Suprapubic skin (tissue), 4 donors: ENCODE measurements around the gene PRKCE. TPM values are rescaled to one million over a fixed set of nuclear protein-coding genes. Genes with fewer than 3 reads are reported as not detected.

Experiments used
- DNase-seq, 2 donors: peaks; one replicate each; pipeline ENCODE4 v3.0.0-alpha.2; 2019; ENCODE audit warnings: low spot score in 2 of 2
- H3K27ac ChIP-seq: fragments of 200-600 bp; sonication (generic); one replicate; pipeline ENCODE4 v1.5.1; 2019
- H3K27me3 ChIP-seq: fragments of 200-600 bp; sonication (generic); one replicate; pipeline ENCODE4 v1.5.1; 2019
- H3K36me3 ChIP-seq: fragments of 200-600 bp; sonication (generic); one replicate; pipeline ENCODE4 v1.5.1; 2019
- H3K4me1 ChIP-seq: fragments of 200-600 bp; sonication (generic); one replicate; pipeline ENCODE4 v1.5.1; 2019
- H3K4me3 ChIP-seq: fragments of 200-600 bp; sonication (generic); one replicate; pipeline ENCODE4 v1.5.1; 2019; ENCODE audit warnings: mild to moderate bottlenecking
- H3K9me3 ChIP-seq: fragments of 200-600 bp; sonication (generic); one replicate; pipeline ENCODE4 v1.5.1; 2019
- EP300 ChIP-seq: sonication (generic); formaldehyde crosslinking; IDR thresholded peaks from one replicate; pipeline ENCODE4 v1.6.1; 2017; ENCODE audit warnings: antibody characterized with exemption
- POLR2A ChIP-seq, 2 donors: fragments of 450-650 bp; IDR thresholded peaks; one replicate each; pipeline ENCODE4 v1.6.1; 2017; ENCODE audit warnings: antibody characterized with exemption in 2 of 2, mild to moderate bottlenecking in 2 of 2, moderate library complexity in 2 of 2
- POLR2AphosphoS5 ChIP-seq, 3 donors: sonication (generic); formaldehyde crosslinking; IDR thresholded peaks; one replicate each; pipeline ENCODE4 v1.6.1; 2017; ENCODE audit warnings: antibody characterized with exemption in 3 of 3
- WGBS: methylation state at CpG from one replicate; pipeline ENCODE4 v1.1.5; 2018; 5-methylcytosine and 5-hydroxymethylcytosine counted together
- total RNA-seq, 4 donors: library from RNA; depleted of rRNA; stranded (reverse); fragments of >200 nt; gene quantifications; one replicate each; pipeline ENCODE4 v1.1.0, GENCODE V29; 2016
- TF ChIP-seq, protein P1 (sequence below), 2 donors: fragments of 200-600 bp in 1 of 2; fragments of 450-650 bp in 1 of 2; sonication (generic) in 1 of 2; IDR thresholded peaks; one replicate each; pipeline ENCODE4 v1.5.1; 2016 to 2019; ENCODE audit warnings: antibody characterized with exemption in 2 of 2, mild to moderate bottlenecking in 1 of 2, moderate library complexity in 1 of 2

PRKCE gene
- total RNA-seq, 4 donors from 2014 or later, result 7.9 to 18.3 (median 12.5) TPM

DNA sequence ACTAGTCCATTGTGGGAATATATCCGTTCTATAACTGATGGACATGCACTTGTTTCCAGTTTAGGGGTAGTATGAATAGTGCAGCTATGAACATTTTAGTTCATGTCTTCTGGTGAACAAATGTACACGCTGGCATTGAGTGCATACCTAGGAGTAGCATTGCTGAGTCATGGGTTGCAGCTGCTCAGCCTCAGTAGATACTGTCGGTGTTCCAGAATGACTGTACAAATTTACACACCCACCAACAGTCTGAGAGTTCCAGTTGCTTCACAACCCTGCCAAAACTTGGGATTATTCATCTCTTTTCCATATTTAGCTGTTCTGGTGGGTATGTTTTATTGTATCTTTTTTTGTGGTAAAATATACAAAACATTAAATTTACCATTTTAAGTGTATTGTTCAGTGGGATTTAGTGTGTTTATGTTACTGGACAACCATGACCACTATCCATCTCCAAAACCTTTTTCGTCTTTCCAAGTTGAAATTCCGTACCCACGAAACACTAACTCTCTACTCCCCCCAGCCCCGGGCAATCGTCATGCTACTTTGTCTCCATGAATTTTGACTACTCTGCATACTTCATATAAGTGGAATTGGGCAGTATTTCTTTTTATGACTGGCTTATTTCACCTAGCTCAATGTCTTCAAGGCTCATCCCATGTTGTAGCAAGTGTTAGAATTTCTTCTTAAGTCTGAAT is 281.0 kb downstream of the PRKCE start:
- H3K4me3 ChIP-seq, result no peak overlapping the region
- H3K9me3 ChIP-seq, result no peaks in the 10 kb centered on the region
- peaks cover 19% of the 10 kb centered on the region for H3K4me1 ChIP-seq
- no peak overlapping the region for H3K27ac ChIP-seq
- TF ChIP-seq POLR2AphosphoS5 (IDR thresholded peaks at IDR 0.05) (no peak), EP300 (no peak), POLR2A (IDR thresholded peaks at IDR 0.05) (no peak)
- TF ChIP-seq, protein P1, sequence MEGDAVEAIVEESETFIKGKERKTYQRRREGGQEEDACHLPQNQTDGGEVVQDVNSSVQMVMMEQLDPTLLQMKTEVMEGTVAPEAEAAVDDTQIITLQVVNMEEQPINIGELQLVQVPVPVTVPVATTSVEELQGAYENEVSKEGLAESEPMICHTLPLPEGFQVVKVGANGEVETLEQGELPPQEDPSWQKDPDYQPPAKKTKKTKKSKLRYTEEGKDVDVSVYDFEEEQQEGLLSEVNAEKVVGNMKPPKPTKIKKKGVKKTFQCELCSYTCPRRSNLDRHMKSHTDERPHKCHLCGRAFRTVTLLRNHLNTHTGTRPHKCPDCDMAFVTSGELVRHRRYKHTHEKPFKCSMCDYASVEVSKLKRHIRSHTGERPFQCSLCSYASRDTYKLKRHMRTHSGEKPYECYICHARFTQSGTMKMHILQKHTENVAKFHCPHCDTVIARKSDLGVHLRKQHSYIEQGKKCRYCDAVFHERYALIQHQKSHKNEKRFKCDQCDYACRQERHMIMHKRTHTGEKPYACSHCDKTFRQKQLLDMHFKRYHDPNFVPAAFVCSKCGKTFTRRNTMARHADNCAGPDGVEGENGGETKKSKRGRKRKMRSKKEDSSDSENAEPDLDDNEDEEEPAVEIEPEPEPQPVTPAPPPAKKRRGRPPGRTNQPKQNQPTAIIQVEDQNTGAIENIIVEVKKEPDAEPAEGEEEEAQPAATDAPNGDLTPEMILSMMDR (IDR thresholded peaks at IDR 0.05), result no peak
- DNase-seq, result no peak
- no peaks in the 10 kb centered on the region for H3K27me3 ChIP-seq
- no peaks in the 10 kb centered on the region for H3K36me3 ChIP-seq
- 89% methylated on average over 8 of the region's 8 CpGs for WGBS

DNA sequence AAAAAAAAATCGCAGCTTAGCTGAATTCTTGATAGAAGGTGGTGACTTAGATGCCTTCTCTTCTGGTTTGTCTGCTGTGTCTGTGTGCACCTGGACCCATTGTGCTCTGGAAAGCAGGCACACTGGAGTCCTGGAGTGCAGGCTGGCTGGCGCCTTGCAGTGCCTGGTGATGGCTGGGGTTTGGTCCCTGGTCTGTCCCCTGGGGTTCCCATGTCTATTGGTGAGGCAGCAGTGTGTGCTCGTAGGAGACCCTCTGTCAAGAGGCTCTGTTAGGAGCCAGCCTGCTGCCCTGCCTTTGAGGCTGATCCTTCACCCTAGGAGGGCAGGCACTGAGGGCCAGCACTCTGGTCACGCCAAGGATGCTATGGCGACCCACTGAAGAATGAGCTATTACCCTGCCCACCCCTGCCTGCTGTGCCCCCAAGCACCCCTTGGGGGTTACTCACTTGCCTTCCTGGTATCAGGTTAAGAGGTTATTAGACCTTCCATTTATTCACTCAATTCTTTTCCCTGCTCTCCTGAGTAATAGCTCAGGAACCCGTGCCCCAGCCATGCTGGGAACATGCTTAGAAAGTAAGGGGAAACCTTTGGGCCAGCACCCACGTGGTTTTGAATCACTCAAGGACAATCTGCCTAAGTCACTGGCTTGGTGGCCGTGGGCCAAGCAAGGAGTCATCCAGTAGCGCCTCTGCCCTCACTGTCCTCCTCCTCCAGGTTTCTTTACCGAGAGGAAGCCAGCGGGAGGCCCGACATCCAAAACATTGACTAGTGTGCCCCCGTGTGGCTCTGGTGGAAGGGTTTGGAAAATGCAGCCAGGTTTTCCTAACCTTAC is 284.5 kb downstream of the PRKCE start:
- no peaks in the 10 kb centered on the region for H3K27me3 ChIP-seq
- TF ChIP-seq, protein P1 (IDR thresholded peaks at IDR 0.05), result peak; percentile 70 to 86
- TF ChIP-seq POLR2AphosphoS5 (IDR thresholded peaks at IDR 0.05), result peak in 2 of 3 donors; percentile 68 to 71
- no peak for TF ChIP-seq EP300
- no peak for TF ChIP-seq POLR2A (IDR thresholded peaks at IDR 0.05)
- 46% methylated on average over 10 of the region's 13 CpGs for WGBS
- peak; percentile 96 to 98 for DNase-seq
- no peak overlapping the region for H3K4me3 ChIP-seq
- H3K36me3 ChIP-seq, result no peaks in the 10 kb centered on the region
- H3K9me3 ChIP-seq, result no peaks in the 10 kb centered on the region
- H3K27ac ChIP-seq, result peak overlapping the region; percentile 63
- peaks cover 32% of the 10 kb centered on the region for H3K4me1 ChIP-seq

DNA sequence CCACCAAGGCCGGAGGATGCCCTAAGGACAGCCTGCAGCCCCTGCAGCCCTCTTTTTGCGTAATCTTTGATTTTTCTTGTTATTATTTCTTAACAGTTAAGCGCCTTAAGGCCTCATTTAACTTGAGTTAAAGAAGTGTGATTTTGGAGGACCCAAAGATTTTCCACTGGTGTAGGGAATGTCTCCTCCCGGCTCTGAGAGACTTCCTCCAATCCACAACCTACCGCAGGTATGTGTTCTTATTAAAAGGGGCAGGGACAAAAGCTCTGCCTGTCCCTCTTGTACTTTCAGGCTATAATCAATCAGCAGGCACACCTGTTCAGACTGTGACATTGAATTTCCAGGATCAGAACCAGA is 285.1 kb downstream of the PRKCE start:
- H3K9me3 ChIP-seq, result no peaks in the 10 kb centered on the region
- TF ChIP-seq POLR2A (IDR thresholded peaks at IDR 0.05) (no peak), EP300 (no peak), POLR2AphosphoS5 (IDR thresholded peaks at IDR 0.05) (no peak)
- TF ChIP-seq, protein P1 (IDR thresholded peaks at IDR 0.05), result no peak
- peaks cover 32% of the 10 kb centered on the region for H3K4me1 ChIP-seq
- DNase-seq, result no peak
- H3K27me3 ChIP-seq, result no peaks in the 10 kb centered on the region
- WGBS, result 39% methylated on average over 5 of the region's 5 CpGs
- no peak overlapping the region for H3K4me3 ChIP-seq
- H3K27ac ChIP-seq, result no peak overlapping the region
- no peaks in the 10 kb centered on the region for H3K36me3 ChIP-seq

DNA sequence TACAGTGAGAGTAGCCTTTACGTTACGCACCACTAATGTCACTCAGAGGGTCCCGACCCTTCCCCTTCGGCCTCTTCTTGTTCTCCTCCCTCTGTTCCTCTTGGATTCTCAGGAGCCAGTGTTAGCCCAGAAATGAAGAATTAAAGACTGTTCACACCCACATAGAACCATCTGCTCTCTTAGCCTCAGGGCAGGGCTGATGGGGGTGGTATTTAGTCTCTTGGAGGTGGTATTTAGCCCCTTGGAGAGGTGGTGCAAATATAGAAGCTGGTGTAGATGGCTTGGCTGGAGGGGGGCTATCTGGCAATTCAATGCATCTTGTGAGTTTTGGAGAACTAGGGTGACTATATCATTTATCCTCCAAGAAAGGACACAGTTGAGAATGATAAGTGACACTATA is 286.5 kb downstream of the PRKCE start:
- Histone ChIP-seq H3K4me1 (peaks cover 41% of the 10 kb centered on the region), H3K27ac (peak overlapping the region; percentile 30), H3K4me3 (no peak overlapping the region), H3K9me3 (no peaks in the 10 kb centered on the region), H3K36me3 (no peaks in the 10 kb centered on the region), H3K27me3 (no peaks in the 10 kb centered on the region)
- TF ChIP-seq, protein P1 (IDR thresholded peaks at IDR 0.05), result no peak
- no peak for DNase-seq
- WGBS, result 95% methylated on average over 4 of the region's 4 CpGs
